Uterus (tissue), 2 donors: ENCODE data around the gene HOXC4.

Experiments
- POLR2A ChIP-seq, 2 donors: fragments of 450-650 bp; IDR thresholded peaks; one replicate each; pipeline ENCODE4 v1.6.1; 2016; ENCODE audit warnings: antibody characterized with exemption in 2 of 2, mild to moderate bottlenecking in 1 of 2, moderate library complexity in 1 of 2
- TF ChIP-seq, protein P1 (sequence below), 4 experiments: fragments of 200-600 bp in 2 of 4; fragments of 450-650 bp in 2 of 4; sonication (generic) in 2 of 4; IDR thresholded peaks; one replicate each; pipeline ENCODE4 v1.5.1; 2016 to 2019; ENCODE audit warnings: antibody characterized with exemption in 4 of 4, mild to moderate bottlenecking in 2 of 4, moderate library complexity in 1 of 4

GRCh38 chr12:54042970-54043853, 10.4 kb upstream of the HOXC4 start:
- TF ChIP-seq POLR2A (IDR thresholded peaks at IDR 0.05) = no peak
- TF ChIP-seq, protein P1, sequence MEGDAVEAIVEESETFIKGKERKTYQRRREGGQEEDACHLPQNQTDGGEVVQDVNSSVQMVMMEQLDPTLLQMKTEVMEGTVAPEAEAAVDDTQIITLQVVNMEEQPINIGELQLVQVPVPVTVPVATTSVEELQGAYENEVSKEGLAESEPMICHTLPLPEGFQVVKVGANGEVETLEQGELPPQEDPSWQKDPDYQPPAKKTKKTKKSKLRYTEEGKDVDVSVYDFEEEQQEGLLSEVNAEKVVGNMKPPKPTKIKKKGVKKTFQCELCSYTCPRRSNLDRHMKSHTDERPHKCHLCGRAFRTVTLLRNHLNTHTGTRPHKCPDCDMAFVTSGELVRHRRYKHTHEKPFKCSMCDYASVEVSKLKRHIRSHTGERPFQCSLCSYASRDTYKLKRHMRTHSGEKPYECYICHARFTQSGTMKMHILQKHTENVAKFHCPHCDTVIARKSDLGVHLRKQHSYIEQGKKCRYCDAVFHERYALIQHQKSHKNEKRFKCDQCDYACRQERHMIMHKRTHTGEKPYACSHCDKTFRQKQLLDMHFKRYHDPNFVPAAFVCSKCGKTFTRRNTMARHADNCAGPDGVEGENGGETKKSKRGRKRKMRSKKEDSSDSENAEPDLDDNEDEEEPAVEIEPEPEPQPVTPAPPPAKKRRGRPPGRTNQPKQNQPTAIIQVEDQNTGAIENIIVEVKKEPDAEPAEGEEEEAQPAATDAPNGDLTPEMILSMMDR (IDR thresholded peaks at IDR 0.05) = no peak
